H1 (cell line): Measurements from ENCODE around the gene RAP2A. TPM values are rescaled to one million over a fixed set of nuclear protein-coding genes. Genes with fewer than 3 reads are reported as not detected.

ENCODE experiments used
- CTCF ChIA-PET: fragments of 300-600 bp; sonication (Branson Sonifier 250); formaldehyde crosslinking; loops from one replicate; lab custom pipeline; 2021; ENCODE audit not compliant: partially characterized antibody; lab: Charles Lee
- POLR2A ChIA-PET: fragments of 300-600 bp; sonication (Branson Sonifier 250); formaldehyde crosslinking; loops from one replicate; lab custom pipeline; 2021; ENCODE audit warnings: inconsistent platforms; ENCODE audit not compliant: partially characterized antibody; lab: Charles Lee
- DNase-seq, 2 experiments: peaks; one replicate each; pipeline versions ENCODE4 v3.0.0 to v3.0.0-alpha.2; 2010 to 2022; ENCODE audit warnings: low spot score in 2 of 2, low read depth in 1 of 2, mixed read lengths in 1 of 2
- FAIRE-seq: peaks from 2 replicates; lab custom pipeline; 2011; peaks lifted over from hg19 to GRCh38; lab: Jason Lieb, UNC
- H2AFZ ChIP-seq: 2 replicates; pipeline ENCODE4 v1.8.1; 2012; ENCODE audit warnings: low read length, inconsistent platforms
- H2AK5ac ChIP-seq: 2 replicates; pipeline ENCODE4 v1.6.1; 2013; ENCODE audit warnings: low read depth, low read length
- H2BK120ac ChIP-seq: replicated peaks from 2 replicates; pipeline ENCODE3; 2013; ENCODE audit warnings: low read depth, low read length, inconsistent platforms
- H2BK12ac ChIP-seq: 2 replicates; pipeline ENCODE4 v1.6.1; 2013; ENCODE audit warnings: low read depth, low read length
- H2BK15ac ChIP-seq: 2 replicates; pipeline ENCODE4 v1.6.1; 2013; ENCODE audit warnings: low read length
- H2BK20ac ChIP-seq: 2 replicates; pipeline ENCODE4 v1.6.1; 2013; ENCODE audit warnings: low read length
- H2BK5ac ChIP-seq: 2 replicates; pipeline ENCODE4 v1.6.1; 2013; ENCODE audit warnings: low read depth, low read length
- H3K14ac ChIP-seq: 2 replicates; pipeline ENCODE4 v1.6.1; 2013; ENCODE audit warnings: inconsistent platforms; ENCODE audit not compliant: insufficient read length
- H3K18ac ChIP-seq: 2 replicates; pipeline ENCODE4 v1.6.1; 2013; ENCODE audit warnings: low read length; ENCODE audit errors: extremely low read depth
- H3K23ac ChIP-seq: 2 replicates; pipeline ENCODE4 v1.6.1; 2013; ENCODE audit warnings: inconsistent platforms; ENCODE audit not compliant: insufficient read length
- H3K23me2 ChIP-seq: 2 replicates; pipeline ENCODE4 v1.6.1; 2013; ENCODE audit warnings: low read depth, low read length
- H3K27ac ChIP-seq: 2 replicates; pipeline ENCODE4 v1.6.1; 2011; ENCODE audit warnings: low read depth, low read length, inconsistent platforms
- H3K27me3 ChIP-seq, 4 experiments: replicated peaks in 1 of 4; 1 replicate in 1 of 4; 2 replicates in 3 of 4; pipeline versions ENCODE4 v1.6.1 to v1.8.1; 2011 to 2013; ENCODE audit warnings: low read length in 3 of 4, mild to moderate bottlenecking in 3 of 4, inconsistent platforms in 2 of 4, mixed read lengths in 2 of 4, moderate library complexity in 1 of 4; ENCODE audit not compliant: control insufficient read depth in 3 of 4, insufficient read depth in 3 of 4; ENCODE audit errors: extremely low read depth in 1 of 4
- H3K36me3 ChIP-seq, 4 experiments: 2 replicates each; pipeline versions ENCODE4 v1.6.1 to v1.8.1; 2011 to 2013; ENCODE audit warnings: mild to moderate bottlenecking in 4 of 4, low read length in 3 of 4, moderate library complexity in 2 of 4, control low read depth in 1 of 4, inconsistent platforms in 1 of 4; ENCODE audit not compliant: insufficient read depth in 4 of 4, control insufficient read depth in 2 of 4
- H3K4ac ChIP-seq: replicated peaks from 2 replicates; pipeline ENCODE3; 2013; ENCODE audit warnings: low read length, low read depth, mixed read lengths, inconsistent platforms; ENCODE audit not compliant: insufficient read length
- H3K4me1 ChIP-seq, 4 experiments: replicated peaks in 1 of 4; 1 replicate in 1 of 4; 2 replicates in 3 of 4; pipeline versions ENCODE4 v1.6.1 to v1.8.1; 2011 to 2013; ENCODE audit warnings: low read length in 3 of 4, inconsistent platforms in 2 of 4, mixed read lengths in 1 of 4; ENCODE audit not compliant: insufficient read depth in 4 of 4, control insufficient read depth in 3 of 4
- H3K4me2 ChIP-seq, 2 experiments: 2 replicates each; pipeline versions ENCODE4 v1.6.1 to v1.8.1; 2011 to 2013; ENCODE audit warnings: low read depth in 2 of 2, low read length in 2 of 2, control low read depth in 1 of 2, inconsistent platforms in 1 of 2, mild to moderate bottlenecking in 1 of 2; ENCODE audit not compliant: insufficient read depth in 1 of 2
- H3K4me3 ChIP-seq, 4 experiments: fragments of 200-600, 300-600 bp in 1 of 4; sonication (generic), shearing (Covaris generic), sonication (Bioruptor Twin) in 1 of 4; 2 replicates each; pipeline versions ENCODE4 v1.5.1 to v1.8.1; 2011 to 2016; ENCODE audit warnings: low read length in 4 of 4, low read depth in 3 of 4, control low read depth in 2 of 4, inconsistent platforms in 2 of 4, mild to moderate bottlenecking in 2 of 4, mixed read lengths in 1 of 4, moderate library complexity in 1 of 4; ENCODE audit not compliant: insufficient read depth in 2 of 4; ENCODE audit errors: extremely low read depth in 1 of 4
- H3K56ac ChIP-seq: replicated peaks from 2 replicates; pipeline ENCODE3; 2013; ENCODE audit warnings: low read depth, mild to moderate bottlenecking, mixed read lengths, low read length, inconsistent platforms; ENCODE audit not compliant: insufficient read length
- H3K79me1 ChIP-seq: 2 replicates; pipeline ENCODE4 v1.6.1; 2013; ENCODE audit warnings: low read depth, low read length, control low read depth
- H3K79me2 ChIP-seq, 2 experiments: 2 replicates each; pipeline versions ENCODE4 v1.6.1 to v1.8.1; 2012 to 2013; ENCODE audit warnings: low read length in 2 of 2, mild to moderate bottlenecking in 2 of 2, inconsistent platforms in 1 of 2; ENCODE audit not compliant: insufficient read depth in 2 of 2, control insufficient read depth in 1 of 2
- H3K9ac ChIP-seq, 4 experiments: replicated peaks in 1 of 4; 1 replicate in 1 of 4; 2 replicates in 3 of 4; pipeline versions ENCODE4 v1.6.1 to v1.8.1; 2011 to 2013; ENCODE audit warnings: low read depth in 3 of 4, low read length in 3 of 4, control low read depth in 2 of 4, mild to moderate bottlenecking in 2 of 4, moderate library complexity in 2 of 4, inconsistent platforms in 1 of 4; ENCODE audit errors: extremely low read depth in 1 of 4
- H3K9me3 ChIP-seq, 2 experiments: 2 replicates each; pipeline versions ENCODE4 v1.6.1 to v1.8.1; 2012 to 2013; ENCODE audit warnings: mild to moderate bottlenecking in 2 of 2, moderate library complexity in 2 of 2, control low read depth in 1 of 2, inconsistent platforms in 1 of 2, low read depth in 1 of 2, low read length in 1 of 2, mixed read lengths in 1 of 2; ENCODE audit not compliant: insufficient read depth in 2 of 2
- H4K20me1 ChIP-seq, 2 experiments: replicated peaks in 1 of 2; 2 replicates each; pipeline versions ENCODE3 to v1.8.1; 2011 to 2013; ENCODE audit warnings: inconsistent platforms in 2 of 2, low read length in 2 of 2, mild to moderate bottlenecking in 1 of 2; ENCODE audit not compliant: insufficient read depth in 2 of 2, control insufficient read depth in 1 of 2
- H4K5ac ChIP-seq: 2 replicates; pipeline ENCODE4 v1.6.1; 2013; ENCODE audit warnings: low read length, low read depth, mixed read lengths, inconsistent platforms; ENCODE audit not compliant: insufficient read length
- H4K8ac ChIP-seq: 2 replicates; pipeline ENCODE4 v1.8.0; 2013; ENCODE audit warnings: mild to moderate bottlenecking, moderate library complexity, low read length, inconsistent platforms; ENCODE audit not compliant: insufficient read depth; ENCODE audit errors: extremely low read depth
- H4K91ac ChIP-seq: replicated peaks from 2 replicates; pipeline ENCODE3; 2013; ENCODE audit warnings: low read length, mixed read lengths, inconsistent platforms; ENCODE audit not compliant: insufficient read length
- CBX5 ChIP-seq: fragments of 300-800, 300-1000 bp; sonication (generic); IDR thresholded peaks from 2 replicates; pipeline ENCODE4 v1.7.1; 2016; ENCODE audit warnings: antibody characterized with exemption, low read length, low read depth
- CTBP2 ChIP-seq: IDR thresholded peaks from 2 replicates; pipeline ENCODE4 v1.7.0; 2011; ENCODE audit warnings: borderline replicate concordance, mild to moderate bottlenecking, moderate library complexity, mixed read lengths, low read length; ENCODE audit not compliant: insufficient read depth, insufficient read length
- MAX ChIP-seq: IDR thresholded peaks from 2 replicates; pipeline ENCODE4 v1.6.1; 2012; ENCODE audit warnings: inconsistent platforms
- POLR2AphosphoS5 ChIP-seq: IDR thresholded peaks from 2 replicates; pipeline ENCODE4 v1.6.1; 2011; ENCODE audit warnings: low read depth, low read length
- RXRA ChIP-seq: IDR thresholded peaks from 2 replicates; pipeline ENCODE4 v1.6.1; 2011; ENCODE audit warnings: low read depth, mild to moderate bottlenecking, low read length, moderate library complexity; ENCODE audit not compliant: insufficient read depth
- SP1 ChIP-seq: IDR thresholded peaks from 2 replicates; pipeline ENCODE4 v1.6.1; 2011; ENCODE audit warnings: low read depth, low read length
- SUZ12 ChIP-seq: fragments of 200-600 bp; sonication (generic); IDR thresholded peaks from 2 replicates; pipeline ENCODE4 v1.6.1; 2012; ENCODE audit warnings: mild to moderate bottlenecking, inconsistent platforms, low read length, moderate library complexity, mixed read lengths
- WGBS, 2 experiments: shearing (Covaris generic) in 1 of 2; methylation state at CpG; one replicate each; pipeline versions ENCODE4 v1.1.6 to v1.1.7; 2013 to 2015; ENCODE audit warnings: low lambda C conversion rate in 2 of 2, mixed read lengths in 2 of 2, inconsistent platforms in 1 of 2, low coverage in 1 of 2, missing lambda C conversion rate in 1 of 2; ENCODE audit not compliant: insufficient replicate concordance in 2 of 2, insufficient coverage in 1 of 2, insufficient read length in 1 of 2; ENCODE audit errors: extremely low coverage in 1 of 2, missing lambda C conversion rate in 1 of 2; 5-methylcytosine and 5-hydroxymethylcytosine counted together
- polyA plus RNA-seq, 7 experiments: library from polyadenylated mRNA; depleted of rRNA in 3 of 7; stranded (reverse) in 5 of 7; unstranded in 2 of 7; fragments of >200 nt in 5 of 7; fragments of 200-250 nt in 2 of 7; gene quantifications; 1 replicate in 5 of 7; 2 replicates in 1 of 7; 4 replicates in 1 of 7; pipeline versions ENCODE4 v1.2.1 to v1.2.3, GENCODE V29; 2011 to 2013; ENCODE audit warnings: missing spikeins in 2 of 7, mixed read lengths in 2 of 7
- total RNA-seq: library from RNA; stranded (reverse); fragmentation: NEBNext Ultra II Directional; extraction: Animal tissue kit (Norgen Biotek cat#: 25700); gene quantifications from 2 replicates; pipeline ENCODE4 v1.2.1, GENCODE V29; 2021
- TF ChIP-seq, protein P1 (sequence below): IDR thresholded peaks from 2 replicates; pipeline ENCODE4 v1.6.1; 2012; ENCODE audit warnings: low read length, inconsistent platforms
- TF ChIP-seq, protein P2 (sequence below): IDR thresholded peaks from 2 replicates; pipeline ENCODE4 v1.6.1; 2011; ENCODE audit warnings: low read length, improper control_type of control experiment

The RAP2A gene
- total and polyA plus RNA-seq, 2 of the 8 experiments (the other 6 are each of a cell fraction or from before 2014, with no cell fraction given) = 8.4 to 43.4 TPM

DNA sequence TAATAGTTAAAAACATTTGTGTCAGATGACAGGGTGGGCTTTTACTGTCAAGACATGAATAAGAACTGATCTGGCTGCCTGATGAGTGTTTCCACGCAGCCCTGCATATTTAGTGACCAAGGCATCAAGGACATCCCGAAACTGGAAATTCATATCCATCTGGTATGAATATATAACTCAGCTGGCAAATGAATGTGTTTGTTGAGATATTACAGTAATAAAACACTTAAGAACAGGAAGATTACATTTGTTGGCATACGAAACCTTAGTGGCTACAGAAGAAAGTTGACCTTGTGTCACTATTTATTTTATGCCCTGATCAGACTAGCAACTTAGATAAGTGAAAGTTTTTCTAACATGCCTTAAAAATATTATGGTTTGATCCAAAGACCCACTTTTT, 32.8 kb downstream of the RAP2A start:
- H3K9ac ChIP-seq = no peak overlapping the region
- no peak overlapping the region for H3K56ac ChIP-seq
- no peak overlapping the region for H3K4me3 ChIP-seq
- ChIA-PET POLR2A (no interaction called here), CTCF (no interaction called here)
- no peaks in the 10 kb centered on the region for H3K79me1 ChIP-seq
- DNase-seq (no peak), FAIRE-seq (no peak)
- 93% methylated on average over 3 of the region's 3 CpGs; no CpG with 5 or more reads in 1 of the 2 experiments for WGBS, 2 experiments
- no peak overlapping the region for H3K14ac ChIP-seq
- no peak overlapping the region for H2AK5ac ChIP-seq
- no peak overlapping the region for H3K4ac ChIP-seq
- H3K27ac ChIP-seq = no peak overlapping the region
- H3K27me3 ChIP-seq = no peaks in the 10 kb centered on the region
- no peak overlapping the region for H2BK120ac ChIP-seq
- H2BK5ac ChIP-seq = no peak overlapping the region
- H4K8ac ChIP-seq = no peak overlapping the region
- H3K4me2 ChIP-seq = no peak overlapping the region
- H4K5ac ChIP-seq = no peak overlapping the region
- peaks cover 0 to 7% (median 4%) of the 10 kb centered on the region in 4 experiments; a peak in 3 of 8 replicates for H3K36me3 ChIP-seq
- H3K9me3 ChIP-seq = no peaks in the 10 kb centered on the region
- peaks cover 0 to 3% (median 0%) of the 10 kb centered on the region in 4 experiments; a peak in 1 of 7 replicates for H3K4me1 ChIP-seq
- H3K79me2 ChIP-seq = peaks cover 0 to 3% of the 10 kb centered on the region in 2 experiments; a peak in 1 of 4 replicates
- no peak overlapping the region for H3K18ac ChIP-seq
- H4K91ac ChIP-seq = no peak overlapping the region
- no peak overlapping the region for H3K23ac ChIP-seq
- no peak overlapping the region for H2BK20ac ChIP-seq
- H2BK12ac ChIP-seq = no peak overlapping the region
- H2AFZ ChIP-seq = no peak overlapping the region
- no peaks in the 10 kb centered on the region for H3K23me2 ChIP-seq
- no peak overlapping the region for H2BK15ac ChIP-seq
- peaks cover 0 to 2% of the 10 kb centered on the region in 2 experiments for H4K20me1 ChIP-seq
- no peak for TF ChIP-seq CTBP2
- TF ChIP-seq POLR2AphosphoS5 = no peak
- TF ChIP-seq SP1 = no peak
- TF ChIP-seq MAX = no peak
- no peak for TF ChIP-seq SUZ12
- no peak for TF ChIP-seq RXRA
- TF ChIP-seq CBX5 = no peak
- TF ChIP-seq, protein P1, sequence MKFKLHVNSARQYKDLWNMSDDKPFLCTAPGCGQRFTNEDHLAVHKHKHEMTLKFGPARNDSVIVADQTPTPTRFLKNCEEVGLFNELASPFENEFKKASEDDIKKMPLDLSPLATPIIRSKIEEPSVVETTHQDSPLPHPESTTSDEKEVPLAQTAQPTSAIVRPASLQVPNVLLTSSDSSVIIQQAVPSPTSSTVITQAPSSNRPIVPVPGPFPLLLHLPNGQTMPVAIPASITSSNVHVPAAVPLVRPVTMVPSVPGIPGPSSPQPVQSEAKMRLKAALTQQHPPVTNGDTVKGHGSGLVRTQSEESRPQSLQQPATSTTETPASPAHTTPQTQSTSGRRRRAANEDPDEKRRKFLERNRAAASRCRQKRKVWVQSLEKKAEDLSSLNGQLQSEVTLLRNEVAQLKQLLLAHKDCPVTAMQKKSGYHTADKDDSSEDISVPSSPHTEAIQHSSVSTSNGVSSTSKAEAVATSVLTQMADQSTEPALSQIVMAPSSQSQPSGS = no peak
- TF ChIP-seq, protein P2, sequence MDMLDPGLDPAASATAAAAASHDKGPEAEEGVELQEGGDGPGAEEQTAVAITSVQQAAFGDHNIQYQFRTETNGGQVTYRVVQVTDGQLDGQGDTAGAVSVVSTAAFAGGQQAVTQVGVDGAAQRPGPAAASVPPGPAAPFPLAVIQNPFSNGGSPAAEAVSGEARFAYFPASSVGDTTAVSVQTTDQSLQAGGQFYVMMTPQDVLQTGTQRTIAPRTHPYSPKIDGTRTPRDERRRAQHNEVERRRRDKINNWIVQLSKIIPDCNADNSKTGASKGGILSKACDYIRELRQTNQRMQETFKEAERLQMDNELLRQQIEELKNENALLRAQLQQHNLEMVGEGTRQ = no peak
